GM19397 (cell line): ENCODE measurements around the gene CELSR1.
"Not testable (repeated sequence)": the region's sequence is repeated elsewhere in the genome, so short reads cannot be mapped to it uniquely, and the experiment has no call there.

Experiments
- ATAC-seq: cut with Tn5 transposase; IDR thresholded peaks from one replicate; pipeline ENCODE4 v1.9.1; 2021; ENCODE audit warnings: mild to moderate bottlenecking, moderate library complexity; ENCODE audit not compliant: unreplicated experiment

The CELSR1 gene

DNA sequence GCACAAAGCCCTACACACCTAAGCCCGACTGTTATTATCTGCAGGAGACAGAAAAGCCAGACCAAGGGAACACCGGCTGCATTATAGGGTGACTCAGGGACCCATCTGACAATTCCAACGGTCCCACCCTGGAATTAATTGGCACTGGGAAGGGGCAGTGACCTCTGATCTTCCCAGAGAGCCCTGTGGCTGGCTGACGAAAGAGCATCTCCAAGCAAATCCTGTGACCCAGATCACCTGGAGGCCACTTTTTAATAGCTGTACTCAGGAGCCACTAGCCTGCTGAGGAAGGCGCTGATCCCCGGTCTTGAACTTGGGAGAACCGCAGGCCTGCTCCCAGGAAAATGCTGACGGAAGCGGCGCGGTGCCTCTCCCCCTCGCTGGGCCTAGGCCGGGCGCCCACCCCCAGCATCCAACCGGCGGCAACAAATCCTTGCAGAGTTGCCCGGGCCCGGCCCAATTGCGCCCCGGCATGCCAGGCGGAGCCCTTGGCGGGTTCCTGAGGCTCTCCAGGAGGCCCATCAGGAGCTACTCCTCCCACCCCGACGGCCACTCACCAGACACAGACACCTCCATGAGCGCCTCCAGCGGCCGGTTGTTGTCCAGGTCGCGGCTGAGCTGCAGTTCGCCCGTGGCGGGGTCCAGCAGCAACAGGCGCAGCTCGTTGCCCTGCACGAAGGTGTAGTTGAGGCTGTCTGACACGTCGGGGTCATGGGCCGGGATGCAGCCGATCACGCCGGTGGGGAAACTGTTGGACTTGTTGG lies 4.2 kb downstream of the CELSR1 start:
- ATAC-seq, result no peak

DNA sequence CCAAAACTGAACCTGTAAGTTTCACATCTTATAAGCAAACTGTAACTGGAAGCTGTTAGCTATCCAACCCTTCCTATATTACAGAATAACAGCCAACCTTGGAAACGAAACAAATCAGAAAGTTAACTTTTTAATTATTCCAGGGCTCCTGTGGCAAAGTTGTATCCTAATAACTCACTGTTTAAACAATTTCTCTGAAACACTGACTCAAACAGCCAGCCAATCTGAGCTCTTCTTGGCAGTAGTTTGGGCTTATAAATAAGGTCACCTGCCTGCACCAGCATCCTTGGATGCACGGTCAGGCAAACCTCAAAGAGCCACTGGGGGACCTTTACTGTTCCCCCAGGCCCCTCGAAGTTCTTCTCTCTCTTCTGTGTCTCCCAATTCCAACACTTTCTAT lies 5.0 kb downstream of the CELSR1 start:
- ATAC-seq, result no peak

DNA sequence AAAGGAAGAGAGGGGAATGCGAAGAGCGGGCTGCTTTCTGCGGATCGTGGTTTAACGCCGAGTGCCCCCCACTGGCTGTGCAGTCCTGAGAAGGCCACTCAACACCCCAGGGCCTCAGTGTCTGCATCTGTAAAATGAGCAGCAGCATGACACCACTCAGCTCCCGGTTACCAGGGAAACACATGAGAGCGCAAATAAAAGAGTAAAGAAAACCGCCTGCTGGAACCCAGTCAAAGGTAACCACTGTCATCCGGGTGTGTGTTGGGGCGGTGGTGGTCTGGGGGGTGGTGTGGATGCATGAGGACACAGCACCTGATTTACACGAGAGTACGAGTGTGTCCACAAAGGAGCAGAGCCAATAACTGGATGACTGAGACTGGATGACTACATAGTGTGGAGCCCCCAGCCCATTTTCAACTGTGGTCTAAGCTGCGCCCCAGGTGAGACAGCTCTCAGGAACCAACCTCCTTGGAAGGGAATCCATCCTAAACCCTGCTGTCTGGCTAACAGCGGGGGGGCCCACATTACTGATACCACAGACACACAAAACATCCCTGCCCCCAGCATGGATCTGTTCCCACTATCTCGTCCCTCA lies 5.7 kb downstream of the CELSR1 start:
- no peak for ATAC-seq

DNA sequence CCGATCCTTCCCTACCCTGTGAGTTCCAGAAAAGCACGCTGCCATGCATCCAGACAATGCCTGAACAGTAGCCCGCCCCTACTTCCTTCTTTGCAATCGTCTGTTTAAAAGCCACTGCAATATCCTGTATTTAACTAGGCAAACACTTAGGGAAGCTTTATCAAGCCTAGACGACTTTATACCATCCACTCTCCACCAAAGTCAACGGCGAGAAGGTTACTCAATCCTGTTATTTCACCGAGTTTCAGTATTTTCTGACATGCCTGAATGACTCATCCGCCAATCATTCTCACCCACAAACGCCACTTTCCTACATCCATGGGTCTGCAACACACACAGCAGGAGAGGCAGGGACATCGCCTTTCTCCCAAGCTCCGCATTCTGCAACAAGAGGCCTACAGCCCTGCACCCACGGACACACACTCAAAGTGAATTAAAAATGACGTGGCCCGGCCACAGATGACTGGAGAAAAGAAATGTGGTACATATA lies 9.3 kb downstream of the CELSR1 start:
- ATAC-seq, result no peak

DNA sequence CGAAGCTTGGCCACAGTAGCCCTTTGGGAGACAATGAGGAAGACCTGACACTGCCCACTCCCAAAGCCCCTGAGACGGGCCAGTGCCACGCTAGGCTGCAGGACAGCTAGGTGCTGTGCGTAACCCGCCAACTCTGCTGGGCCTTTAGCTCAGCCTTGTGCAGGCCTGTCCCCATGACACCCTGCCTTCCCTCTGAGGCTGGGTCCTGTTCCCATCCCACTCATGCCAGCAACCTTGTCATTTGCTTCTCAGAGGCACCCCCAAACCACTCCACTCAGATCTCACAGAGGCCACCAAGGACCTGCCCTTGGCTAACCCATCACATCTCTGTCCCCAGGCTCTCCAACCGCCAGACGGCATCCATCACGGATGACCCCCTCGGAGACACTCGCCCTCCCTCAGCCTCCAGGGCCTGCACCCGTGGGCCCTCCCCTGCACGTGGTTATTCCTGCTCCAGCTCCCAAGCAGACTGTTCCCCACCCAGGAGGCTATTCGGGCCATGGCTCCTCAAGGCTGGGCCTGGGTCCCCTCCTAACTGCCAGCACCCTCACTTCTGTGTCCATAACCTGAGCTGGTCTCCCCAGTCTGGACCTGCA lies 11.1 kb downstream of the CELSR1 start:
- ATAC-seq, result no peak

DNA sequence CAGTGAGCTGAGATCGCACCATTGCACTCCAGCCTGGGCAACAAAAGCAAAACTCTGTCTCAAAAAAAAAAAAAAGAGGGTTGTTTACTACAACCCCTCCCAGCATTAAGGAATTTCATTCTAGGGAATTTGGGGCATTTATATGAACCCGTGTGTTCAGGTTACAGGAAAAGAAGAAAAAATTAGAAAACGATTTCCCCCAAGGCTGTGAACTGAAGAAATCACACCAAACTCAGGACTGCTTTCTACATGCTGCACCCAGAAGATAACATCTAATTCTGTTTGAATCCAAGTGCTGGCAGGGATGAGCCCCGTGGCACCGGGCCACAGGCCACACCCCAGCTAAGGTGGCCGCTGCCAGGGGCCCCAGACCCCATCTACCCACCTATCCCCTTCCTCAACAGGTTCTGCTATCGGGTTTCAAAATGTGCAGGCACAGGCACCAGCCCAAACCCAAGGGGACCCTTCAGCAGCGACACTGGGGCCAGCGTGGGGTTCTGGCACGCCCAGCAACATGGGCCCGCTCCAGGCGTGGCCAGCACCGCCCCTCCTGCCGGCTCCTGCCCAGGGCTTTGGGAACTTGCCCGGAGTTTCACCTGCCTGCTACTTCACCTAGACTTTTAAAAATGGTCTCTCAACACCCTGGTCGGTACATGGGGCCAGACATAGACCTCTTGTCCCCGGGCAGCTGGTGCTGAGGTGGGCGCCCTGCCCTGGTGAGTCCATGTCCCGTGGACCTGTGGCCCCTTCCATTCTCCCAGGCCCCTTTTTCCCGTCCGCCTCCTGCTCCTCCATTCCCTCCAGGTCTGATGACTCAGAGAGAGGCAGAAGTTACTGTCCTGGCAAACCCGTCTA lies 11.8 kb downstream of the CELSR1 start:
- no peak for ATAC-seq

DNA sequence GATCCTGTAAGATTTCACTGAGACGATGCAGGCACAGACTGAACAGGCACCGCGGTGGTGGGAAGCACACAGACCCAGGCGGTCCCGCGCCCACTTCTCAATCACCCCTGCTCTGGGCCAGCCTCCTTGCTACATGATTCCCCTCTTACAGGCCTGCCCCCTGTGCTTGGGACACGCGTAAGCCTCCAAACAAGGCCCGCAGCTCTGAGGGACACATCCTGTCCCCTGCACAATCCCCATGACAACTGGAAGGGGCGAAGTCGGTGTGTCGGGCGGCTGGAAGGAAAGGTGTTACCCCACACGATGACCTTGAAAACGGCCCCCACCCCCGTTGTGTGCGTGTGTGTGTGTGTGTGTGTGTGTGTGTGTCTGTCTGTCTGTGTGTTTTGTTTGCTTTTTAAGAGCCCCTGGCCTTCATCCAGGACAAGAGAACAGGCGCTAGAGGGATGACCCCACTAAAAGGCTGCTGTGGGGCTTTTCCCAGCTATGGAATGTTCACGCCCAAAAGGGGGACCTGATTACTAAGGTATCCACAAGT lies 13.1 kb downstream of the CELSR1 start:
- ATAC-seq, result no peak

DNA sequence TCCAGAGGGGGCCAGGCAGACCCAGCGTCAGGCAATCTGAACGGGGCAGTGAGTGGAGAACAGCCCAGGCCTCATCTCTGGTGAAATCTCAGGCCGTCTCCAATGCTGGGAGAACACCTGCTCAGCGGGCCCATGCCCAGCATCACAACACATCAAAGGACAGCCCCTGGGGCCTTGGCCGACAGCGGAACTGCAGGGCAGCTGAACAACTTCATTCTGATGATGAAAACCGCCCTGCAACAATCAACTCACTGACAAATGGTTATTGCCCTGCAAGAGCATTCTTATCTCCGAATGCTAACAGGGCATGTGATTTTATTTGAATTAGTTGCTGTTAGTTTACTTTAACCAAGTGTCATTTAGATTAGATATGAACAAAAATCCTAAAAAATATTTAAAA lies 14.6 kb downstream of the CELSR1 start:
- no peak for ATAC-seq

DNA sequence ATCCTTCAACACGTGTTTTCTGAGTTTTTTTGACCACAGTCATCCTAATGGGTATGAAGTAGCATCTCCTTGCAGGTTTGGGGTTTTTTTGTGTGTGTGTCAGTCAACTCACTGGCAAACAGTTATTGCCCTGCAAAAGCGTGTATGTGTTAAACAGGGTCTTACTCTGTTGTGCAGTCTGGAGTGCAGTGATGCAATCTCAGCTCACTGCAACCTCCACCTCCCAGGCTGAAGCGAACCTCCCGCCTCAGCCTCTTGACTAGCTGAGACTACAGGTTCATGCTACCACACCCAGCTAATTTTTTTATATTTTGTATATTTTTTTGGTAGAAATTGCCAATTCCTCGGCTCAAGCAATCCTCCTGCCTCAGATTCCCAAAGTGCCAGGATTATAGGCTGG lies 15.4 kb downstream of the CELSR1 start:
- ATAC-seq, result no peak

DNA sequence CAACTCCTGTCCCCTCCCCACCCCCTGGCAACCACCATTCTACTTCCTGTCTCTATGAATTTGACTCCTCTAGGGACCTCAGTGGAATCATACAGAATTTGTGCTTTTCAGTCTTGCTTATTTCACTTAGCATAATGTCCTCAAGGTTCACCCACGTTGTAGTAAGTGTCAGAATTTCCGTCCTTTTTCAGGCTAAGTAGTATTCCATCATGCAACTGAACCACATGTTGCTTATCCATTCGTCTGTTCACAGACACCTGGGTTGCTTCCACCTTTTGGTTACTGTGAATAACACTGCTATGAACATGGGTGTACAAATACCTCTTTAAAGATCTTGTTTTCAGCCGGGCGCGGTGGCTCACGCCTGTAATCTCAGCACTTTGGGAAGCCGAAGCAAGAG lies 16.5 kb downstream of the CELSR1 start:
- no peak for ATAC-seq

DNA sequence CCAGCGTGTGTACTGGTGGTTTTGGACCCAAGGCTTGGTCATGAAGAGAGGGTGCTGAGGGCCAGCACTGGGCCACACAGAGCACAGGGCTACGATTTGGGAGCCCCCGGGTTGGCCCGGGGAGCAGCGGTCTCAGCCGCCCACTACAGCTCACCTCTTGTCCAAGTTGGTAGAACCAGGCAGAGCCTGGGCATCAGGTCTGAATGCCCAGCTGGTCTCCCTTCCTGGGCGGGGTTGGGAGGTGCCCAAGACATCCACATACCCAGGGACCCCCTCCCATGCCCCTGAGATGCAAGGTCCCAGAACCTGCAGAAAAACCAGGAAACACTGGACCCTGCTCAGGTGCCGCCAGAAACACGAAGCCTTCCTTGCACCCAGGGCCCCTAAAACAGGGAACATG lies 18.0 kb downstream of the CELSR1 start:
- no peak for ATAC-seq

DNA sequence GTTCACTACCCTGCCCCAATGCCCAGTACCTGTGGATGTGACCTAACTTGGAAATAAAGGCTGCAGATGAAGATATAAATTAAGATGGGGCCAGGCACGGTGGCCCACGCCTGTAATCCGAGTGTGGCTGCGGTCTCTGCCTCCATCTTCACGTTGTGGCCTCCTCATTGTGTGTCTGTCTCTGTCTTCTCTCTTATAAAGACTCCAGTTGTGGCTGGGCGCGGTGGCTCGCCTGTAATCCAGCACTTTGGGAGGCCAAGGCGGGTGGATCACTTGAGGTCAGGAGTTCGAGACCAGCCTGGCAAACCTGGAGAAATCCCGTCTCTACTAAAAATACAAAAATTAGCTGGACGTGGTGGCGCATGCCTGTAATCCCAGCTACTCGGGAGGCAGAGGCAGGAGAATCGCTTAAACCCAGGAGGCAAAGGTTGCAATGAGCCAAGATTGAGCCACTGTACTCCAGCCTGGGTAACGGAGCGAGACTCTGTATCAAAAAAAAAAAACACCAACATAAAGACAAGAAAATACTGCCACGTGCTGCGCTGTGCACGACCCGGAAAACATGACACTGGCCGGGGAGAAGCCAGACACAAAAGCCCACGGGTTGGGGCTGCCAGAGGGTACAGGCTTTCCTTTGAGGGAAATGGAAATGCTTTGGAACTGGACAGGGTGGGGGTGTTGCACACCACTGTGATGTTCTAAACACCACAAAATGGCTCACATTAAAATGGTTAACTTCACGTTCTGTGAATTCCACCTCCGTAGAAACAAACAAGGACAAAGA lies 18.7 kb downstream of the CELSR1 start:
- ATAC-seq, result no peak

DNA sequence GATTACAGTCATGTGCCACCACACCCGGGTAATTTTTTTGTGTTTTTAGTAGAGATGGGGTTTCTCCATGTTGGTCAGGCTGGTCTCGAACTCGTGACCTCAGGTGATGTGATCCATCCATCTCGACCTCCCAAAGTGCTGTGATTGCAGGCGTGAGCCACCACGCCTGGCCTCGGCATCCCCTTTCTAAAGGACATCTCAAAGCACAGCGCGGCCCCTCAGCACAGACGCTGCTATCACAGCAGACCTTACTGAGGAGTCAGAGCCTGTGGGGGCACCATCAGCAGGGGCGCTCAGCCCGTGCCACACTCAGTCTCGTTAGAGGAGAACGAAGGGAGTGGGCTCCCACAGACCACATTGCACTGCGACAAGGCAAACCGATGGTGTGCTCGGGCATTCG lies 19.4 kb downstream of the CELSR1 start:
- no peak for ATAC-seq

DNA sequence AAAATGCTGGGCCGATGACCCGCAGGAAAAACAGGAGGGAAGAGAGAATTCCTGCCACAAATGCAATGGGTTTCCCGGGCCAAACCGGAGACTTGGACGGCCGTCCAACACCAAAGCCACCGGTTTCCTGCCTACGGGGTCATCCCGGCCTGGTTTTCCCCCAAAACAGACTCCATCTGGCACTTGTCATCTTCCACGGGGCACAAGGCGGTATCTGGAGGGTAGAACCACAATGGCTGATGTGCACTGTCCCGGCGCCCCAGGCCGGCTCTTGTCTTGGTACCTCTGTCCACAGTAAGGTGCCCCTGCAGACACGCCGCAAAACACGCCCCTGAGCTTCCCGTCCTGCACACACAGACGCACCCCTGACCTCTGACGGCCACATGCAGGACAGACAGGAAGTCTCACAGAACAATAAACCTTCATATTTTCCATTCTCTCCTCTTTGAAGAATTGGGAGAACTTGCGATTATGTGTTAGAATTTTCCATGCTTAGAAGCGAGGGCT lies 20.1 kb downstream of the CELSR1 start:
- ATAC-seq, result no peak

DNA sequence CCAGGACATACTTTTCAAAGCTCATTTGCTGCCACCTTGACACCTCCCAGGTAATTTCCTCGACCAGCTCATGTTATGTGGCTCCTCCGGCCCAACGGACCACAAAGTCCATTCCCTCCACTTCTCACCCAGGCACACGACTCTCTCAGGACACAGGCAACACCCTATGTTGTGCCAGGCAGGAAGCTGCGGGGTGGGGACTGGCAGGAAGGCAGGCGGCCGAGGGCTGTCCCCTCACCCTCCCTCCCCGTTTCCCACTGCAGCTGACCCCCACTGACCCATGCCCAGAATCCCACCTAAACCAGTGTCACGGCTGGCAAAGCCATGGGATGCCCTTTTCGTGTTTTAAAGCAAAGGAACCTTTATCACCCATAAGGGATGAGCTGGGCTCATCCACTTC lies 20.8 kb downstream of the CELSR1 start:
- no peak for ATAC-seq

DNA sequence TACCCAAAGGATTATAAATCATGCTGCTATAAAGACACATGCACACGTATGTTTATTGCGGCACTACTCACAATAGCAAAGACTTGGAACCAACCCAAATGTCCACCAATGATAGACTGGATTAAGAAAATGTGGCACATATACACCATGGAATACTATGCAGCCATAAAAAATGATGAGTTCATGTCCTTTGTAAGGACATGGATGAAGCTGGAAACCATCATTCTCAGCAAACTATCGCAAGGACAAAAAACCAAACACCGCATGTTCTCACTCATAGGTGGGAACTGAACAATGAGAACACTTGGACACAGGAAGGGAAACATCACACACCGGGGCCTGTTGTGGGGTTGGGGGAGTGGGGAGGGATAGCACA lies 21.3 kb downstream of the CELSR1 start:
- not testable (repeated sequence) for ATAC-seq

DNA sequence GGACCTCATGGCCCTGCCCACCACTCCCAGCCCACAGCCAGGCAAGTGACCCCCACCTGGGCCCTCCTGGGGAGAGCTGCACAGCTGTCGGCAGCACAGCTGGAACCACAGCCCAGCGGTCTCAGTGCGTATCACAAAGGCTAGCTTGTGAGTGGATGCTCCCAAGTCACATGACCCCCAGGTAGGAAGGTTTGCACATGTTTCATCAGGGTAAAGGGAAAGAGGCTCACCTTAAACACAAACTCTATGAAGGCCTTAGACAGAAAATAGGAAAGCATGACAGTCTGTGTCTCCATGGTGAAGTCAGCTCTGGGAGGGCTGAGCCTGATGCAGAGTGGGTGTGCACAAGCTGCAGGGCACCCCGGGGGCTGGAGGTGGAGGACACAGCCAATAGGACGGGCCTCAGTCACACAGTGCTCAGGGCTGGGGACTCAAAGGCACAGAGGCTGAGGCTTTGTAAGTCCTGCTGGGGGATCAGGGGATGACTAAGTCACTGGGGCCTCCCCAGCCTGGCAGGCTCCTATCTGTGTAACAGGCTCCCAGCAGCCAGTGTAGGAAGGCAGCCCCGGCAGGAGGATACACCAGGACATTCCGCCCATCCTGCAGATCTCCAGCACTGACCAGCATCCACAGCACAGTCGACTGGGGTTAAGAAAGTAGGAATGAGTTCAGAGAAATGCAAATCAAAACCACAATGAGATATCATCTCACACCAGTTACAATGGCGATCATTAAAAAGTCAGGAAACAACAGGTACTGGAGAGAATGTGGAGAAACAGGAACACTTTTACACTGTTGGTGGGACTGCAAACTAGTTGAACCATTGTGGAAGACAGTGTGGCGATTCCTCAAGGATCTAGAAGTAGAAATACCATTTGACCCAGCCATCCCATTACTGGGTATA lies 22.0 kb downstream of the CELSR1 start:
- ATAC-seq, result no peak

DNA sequence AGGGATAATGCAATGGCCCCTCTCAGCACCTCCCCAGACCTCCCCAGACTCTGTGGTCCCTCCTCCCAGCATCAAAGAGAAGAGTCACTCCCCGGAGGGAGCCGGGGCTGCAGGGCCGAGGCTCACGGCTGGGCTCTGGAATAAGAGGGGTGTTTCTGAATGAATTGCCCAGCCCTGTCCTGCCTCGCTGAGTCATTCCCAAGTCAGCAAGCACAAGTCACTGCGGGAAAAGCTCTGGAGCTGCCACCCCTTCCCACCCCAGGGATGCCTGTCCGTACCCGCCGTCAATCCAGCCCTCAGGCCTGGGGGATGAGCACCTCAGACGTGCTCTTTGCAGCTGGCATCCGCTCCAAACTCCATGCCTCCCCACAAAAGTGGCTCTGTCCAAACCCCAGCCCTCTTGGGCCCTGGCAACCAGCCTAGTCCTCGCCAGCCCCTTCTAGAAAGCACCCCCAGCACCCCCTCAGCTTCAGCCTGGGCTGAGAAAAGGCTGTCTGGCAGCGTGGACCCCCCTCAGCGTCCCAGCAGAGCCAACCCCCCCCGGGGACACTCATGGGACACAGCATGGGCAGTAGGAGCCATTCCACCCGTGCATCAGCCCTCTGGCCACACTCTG lies 22.7 kb downstream of the CELSR1 start:
- ATAC-seq, result no peak
